PC-3 (cell line): ENCODE data around the gene DNM3. TPM values are rescaled to one million over a fixed set of nuclear protein-coding genes. Genes with fewer than 3 reads are reported as not detected.

ENCODE experiments used
- ATAC-seq: fragments of 200-7000 bp; cut with Tn5 transposase; 2 replicates; pipeline ENCODE4 v1.9.1; 2020; ENCODE audit warnings: mild to moderate bottlenecking, moderate library complexity
- BruUV-seq: library from RNA; stranded (reverse); fragments of 400-500 nt; replicated peaks from 2 replicates; lab custom pipeline; 2021; lab: Mats Ljungman, UMichigan
- CTCF ChIA-PET: fragments of 300-600 bp; sonication (Branson Sonifier 250); formaldehyde crosslinking; loops from one replicate; lab custom pipeline; 2022; ENCODE audit warnings: antibody characterized with exemption; lab: Charles Lee
- POLR2A ChIA-PET: fragments of 300-600 bp; sonication (Branson Sonifier 250); formaldehyde crosslinking; loops from one replicate; lab custom pipeline; 2022; ENCODE audit warnings: antibody characterized with exemption; ENCODE audit not compliant: unreplicated experiment; lab: Charles Lee
- DNase-seq: peaks from one replicate; pipeline ENCODE4 v3.0.0-alpha.2; 2015
- H2AFZ ChIP-seq: fragments of 300-600 bp; sonication (generic); 2 replicates; pipeline ENCODE4 v1.6.0; 2016; ENCODE audit warnings: antibody characterized with exemption, low read length
- H3F3A ChIP-seq: fragments of 300-600 bp; sonication (generic); one replicate; pipeline ENCODE4 v1.6.0; 2017; ENCODE audit warnings: antibody characterized with exemption, low read length, control low read depth, mild to moderate bottlenecking; ENCODE audit not compliant: unreplicated experiment
- H3K27ac ChIP-seq: fragments of 300-600 bp; sonication (generic); 2 replicates; pipeline ENCODE4 v1.5.1; 2016; ENCODE audit warnings: mild to moderate bottlenecking, low read length
- H3K27me3 ChIP-seq: fragments of 300-600 bp; sonication (generic); 2 replicates; pipeline ENCODE4 v1.6.1; 2016; ENCODE audit warnings: low read length, mixed read lengths
- H3K36me3 ChIP-seq: fragments of 300-600 bp; sonication (generic); 2 replicates; pipeline ENCODE4 v1.6.1; 2016; ENCODE audit warnings: low read depth, mixed run types, low read length, mixed read lengths
- H3K4me1 ChIP-seq: fragments of 300-600 bp; sonication (generic); 2 replicates; pipeline ENCODE4 v1.5.1; 2016; ENCODE audit warnings: low read length; ENCODE audit not compliant: insufficient read depth
- H3K4me2 ChIP-seq: fragments of 300-600 bp; sonication (generic); 2 replicates; pipeline ENCODE4 v1.6.0; 2016; ENCODE audit warnings: low read length
- H3K4me3 ChIP-seq: fragments of 300-600 bp; sonication (generic); 2 replicates; pipeline ENCODE4 v1.5.1; 2016; ENCODE audit warnings: mild to moderate bottlenecking, low read length, mixed read lengths
- H3K79me2 ChIP-seq: fragments of 300-600 bp; sonication (generic); 2 replicates; pipeline ENCODE4 v1.6.1; 2017; ENCODE audit warnings: low read length, mixed read lengths
- H3K9ac ChIP-seq: fragments of 300-600 bp; sonication (generic); 2 replicates; pipeline ENCODE4 v1.6.0; 2016; ENCODE audit warnings: mild to moderate bottlenecking, low read length
- H3K9me2 ChIP-seq: fragments of 300-600 bp; sonication (generic); replicated peaks from 2 replicates; pipeline ENCODE4 v1.6.1; 2016; ENCODE audit warnings: mixed run types, low read length, mixed read lengths
- H3K9me3 ChIP-seq: fragments of 300-600 bp; sonication (generic); 2 replicates; pipeline ENCODE4 v1.6.1; 2016; ENCODE audit warnings: low read length, mixed read lengths
- H4K20me1 ChIP-seq: fragments of 300-600 bp; sonication (generic); 2 replicates; pipeline ENCODE4 v1.6.1; 2016; ENCODE audit warnings: low read length, mixed read lengths
- EZH2 ChIP-seq: fragments of 300-600 bp; sonication (generic); IDR thresholded peaks from one replicate; pipeline ENCODE4 v1.6.1; 2017; ENCODE audit warnings: antibody characterized with exemption, mild to moderate bottlenecking, low read length; ENCODE audit not compliant: unreplicated experiment
- EZH2phosphoT487 ChIP-seq: fragments of 300-600 bp; sonication (generic); IDR thresholded peaks from 2 replicates; pipeline ENCODE4 v1.6.1; 2018; ENCODE audit warnings: mild to moderate bottlenecking, antibody characterized with exemption, low read length, borderline replicate concordance
- intact Hi-C: fragments of 100-400 bp; cut with micrococcal nuclease; formaldehyde crosslinking; loops from 2 replicates; pipeline ENCODE4 v1.9.0; 2023
- total RNA-seq: library from RNA; depleted of rRNA; stranded (reverse); fragments of >200 nt; gene quantifications from 2 replicates; pipeline ENCODE4 v1.2.3, GENCODE V29; 2014
- TF ChIP-seq, protein P1 (sequence below): fragments of 300-600 bp; sonication (generic); conservative IDR thresholded peaks from 2 replicates; pipeline ENCODE4 v1.5.1; 2017; ENCODE audit warnings: antibody characterized with exemption, low read depth, mild to moderate bottlenecking, low read length

Gene DNM3
- total RNA-seq, 1 experiment from 2014 or later: 0.98 TPM

DNA sequence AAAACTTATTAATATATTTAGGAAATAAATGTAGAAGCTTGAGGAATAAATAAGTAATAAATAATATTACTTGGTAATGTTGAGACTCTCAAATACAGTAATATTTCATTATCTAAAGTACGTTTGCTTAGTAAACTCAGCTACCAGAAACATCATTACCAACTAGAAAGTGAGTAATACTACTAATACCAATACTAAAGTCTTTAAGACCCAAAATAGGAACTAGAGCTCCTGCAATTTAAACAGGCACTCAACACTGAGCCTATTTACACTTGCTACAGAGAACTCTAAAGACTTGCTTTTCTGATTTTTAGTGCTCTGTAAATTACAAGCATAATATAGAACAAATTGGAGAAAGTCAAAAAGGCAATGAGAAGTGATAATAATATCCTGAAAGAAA lies 565.7 kb downstream of the DNM3 start:
- Histone ChIP-seq H3K9me2 (no peaks in the 10 kb centered on the region), H2AFZ (no peak overlapping the region), H3K36me3 (no peaks in the 10 kb centered on the region), H4K20me1 (no peaks in the 10 kb centered on the region), H3K4me3 (no peak overlapping the region), H3K27ac (no peak overlapping the region), H3K4me2 (no peak overlapping the region), H3K79me2 (no peaks in the 10 kb centered on the region), H3K9me3 (no peaks in the 10 kb centered on the region), H3K9ac (no peak overlapping the region), H3K4me1 (peaks cover 7% of the 10 kb centered on the region; the same call in 1 of the 2 replicates), H3F3A (no peaks in the 10 kb centered on the region), H3K27me3 (no peaks in the 10 kb centered on the region)
- TF ChIP-seq EZH2phosphoT487 (no peak), EZH2 (no peak)
- TF ChIP-seq, protein P1, sequence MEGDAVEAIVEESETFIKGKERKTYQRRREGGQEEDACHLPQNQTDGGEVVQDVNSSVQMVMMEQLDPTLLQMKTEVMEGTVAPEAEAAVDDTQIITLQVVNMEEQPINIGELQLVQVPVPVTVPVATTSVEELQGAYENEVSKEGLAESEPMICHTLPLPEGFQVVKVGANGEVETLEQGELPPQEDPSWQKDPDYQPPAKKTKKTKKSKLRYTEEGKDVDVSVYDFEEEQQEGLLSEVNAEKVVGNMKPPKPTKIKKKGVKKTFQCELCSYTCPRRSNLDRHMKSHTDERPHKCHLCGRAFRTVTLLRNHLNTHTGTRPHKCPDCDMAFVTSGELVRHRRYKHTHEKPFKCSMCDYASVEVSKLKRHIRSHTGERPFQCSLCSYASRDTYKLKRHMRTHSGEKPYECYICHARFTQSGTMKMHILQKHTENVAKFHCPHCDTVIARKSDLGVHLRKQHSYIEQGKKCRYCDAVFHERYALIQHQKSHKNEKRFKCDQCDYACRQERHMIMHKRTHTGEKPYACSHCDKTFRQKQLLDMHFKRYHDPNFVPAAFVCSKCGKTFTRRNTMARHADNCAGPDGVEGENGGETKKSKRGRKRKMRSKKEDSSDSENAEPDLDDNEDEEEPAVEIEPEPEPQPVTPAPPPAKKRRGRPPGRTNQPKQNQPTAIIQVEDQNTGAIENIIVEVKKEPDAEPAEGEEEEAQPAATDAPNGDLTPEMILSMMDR: no peak
- no peak for DNase-seq
- BruUV-seq: no TSS peak
- intact Hi-C loops: loop anchor here (10.0 kb wide), 1 partner anchor 862 kb away; no protein-coding TSS in a partner anchor
- ChIA-PET CTCF (interaction anchor here (0.6 kb wide), 1 partner anchor 21 kb away, joined by 3 read pairs; no protein-coding TSS in a partner anchor), POLR2A (no interaction called here)
- ATAC-seq: 0 out of 2 replicates have a peak, but pooled peaks have one; percentile 16

DNA sequence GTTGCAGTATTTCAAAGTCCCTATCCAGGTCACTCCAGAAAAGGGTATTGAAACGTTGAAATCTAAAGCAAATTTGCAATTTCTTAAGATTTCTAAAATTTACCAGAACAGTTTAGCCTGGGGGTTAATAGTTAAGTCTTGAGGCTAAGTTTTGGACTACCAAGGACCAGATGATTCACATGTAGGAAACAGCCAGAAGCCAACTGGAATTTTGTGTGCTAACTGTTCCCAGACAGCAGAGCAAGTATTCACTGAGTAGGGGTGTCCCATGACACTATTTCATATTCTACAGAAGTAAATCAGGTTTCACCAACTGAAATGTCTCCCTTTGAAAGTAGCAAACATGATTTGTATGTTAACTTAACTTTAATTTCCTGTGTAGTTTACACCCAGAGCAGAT lies 567.7 kb downstream of the DNM3 start:
- H3K79me2 ChIP-seq: no peaks in the 10 kb centered on the region
- no peaks in the 10 kb centered on the region for H3K9me2 ChIP-seq
- ATAC-seq (no peak), DNase-seq (no peak)
- CTCF ChIA-PET: no interaction called here
- H3F3A ChIP-seq: no peaks in the 10 kb centered on the region
- H3K9ac ChIP-seq: no peak overlapping the region
- BruUV-seq: no TSS peak
- H2AFZ ChIP-seq: no peak overlapping the region
- TF ChIP-seq, protein P1: no peak
- TF ChIP-seq EZH2phosphoT487 (no peak), EZH2 (no peak)
- intact Hi-C loops: loop anchor here (10.0 kb wide), 1 partner anchor 864 kb away; no protein-coding TSS in a partner anchor
- H3K4me3 ChIP-seq: no peak overlapping the region
- no peak overlapping the region for H3K4me2 ChIP-seq
- H4K20me1 ChIP-seq: no peaks in the 10 kb centered on the region
- no peak overlapping the region for H3K27ac ChIP-seq
- H3K27me3 ChIP-seq: no peaks in the 10 kb centered on the region
- H3K36me3 ChIP-seq: no peaks in the 10 kb centered on the region
- POLR2A ChIA-PET: no interaction called here
- H3K4me1 ChIP-seq: peaks cover 7% of the 10 kb centered on the region; the same call in 1 of the 2 replicates
- H3K9me3 ChIP-seq: no peaks in the 10 kb centered on the region

DNA sequence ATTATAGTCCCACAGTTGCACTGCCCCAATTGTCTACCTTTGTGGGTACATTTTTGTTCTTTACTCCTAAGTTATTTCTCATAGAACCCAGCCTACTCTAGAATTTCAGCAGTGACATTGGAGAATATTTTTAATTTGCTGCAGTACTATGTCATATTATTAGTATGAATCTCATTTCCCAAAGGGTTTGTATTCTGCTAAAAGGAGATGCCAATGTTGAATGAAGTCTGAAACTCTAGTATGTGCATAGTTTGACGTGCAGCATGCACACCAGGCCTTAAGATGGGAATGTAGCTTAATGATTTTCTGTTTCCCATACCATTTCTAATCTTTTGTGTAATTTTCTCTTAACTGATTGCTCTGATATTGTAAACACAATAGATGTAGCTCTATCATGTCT lies 568.7 kb downstream of the DNM3 start:
- Histone ChIP-seq H3K9me2 (no peaks in the 10 kb centered on the region), H3K9me3 (no peaks in the 10 kb centered on the region), H3K9ac (no peak overlapping the region), H2AFZ (no peak overlapping the region), H3K4me3 (no peak overlapping the region), H3K27ac (no peak overlapping the region), H3F3A (no peaks in the 10 kb centered on the region), H3K4me2 (no peak overlapping the region), H4K20me1 (no peaks in the 10 kb centered on the region), H3K4me1 (peaks cover 15% of the 10 kb centered on the region), H3K79me2 (no peaks in the 10 kb centered on the region), H3K27me3 (no peaks in the 10 kb centered on the region), H3K36me3 (no peaks in the 10 kb centered on the region)
- intact Hi-C loops: no loop called here
- no peak for TF ChIP-seq EZH2phosphoT487
- no peak for TF ChIP-seq EZH2
- TF ChIP-seq, protein P1: no peak
- ATAC-seq (no peak), DNase-seq (no peak)
- ChIA-PET POLR2A (no interaction called here), CTCF (interaction anchor here (1.0 kb wide), 1 partner anchor 11 kb away, joined by 3 read pairs; no protein-coding TSS in a partner anchor)
- no TSS peak for BruUV-seq
